Omental fat pad (tissue), 4 donors: ENCODE measurements around the gene ASRGL1. TPM values are rescaled to one million over a fixed set of nuclear protein-coding genes. Genes with fewer than 3 reads are reported as not detected.

Experiments
- ATAC-seq: fragments of 150-250 bp; one replicate; pipeline ENCODE4 v1.9.1; 2016; ENCODE audit warnings: mild to moderate bottlenecking, moderate library complexity; ENCODE audit not compliant: low FRiP score
- DNase-seq: peaks from one replicate; pipeline ENCODE4 v3.0.0-alpha.2; 2019; ENCODE audit warnings: low spot score
- CTCF ChIP-seq, 3 donors: fragments of 450-650 bp; IDR thresholded peaks; one replicate each; pipeline ENCODE4 v1.5.1; 2016 to 2017; ENCODE audit warnings: antibody characterized with exemption in 3 of 3, mild to moderate bottlenecking in 3 of 3, moderate library complexity in 2 of 3
- total RNA-seq, 4 donors: library from RNA; depleted of rRNA; stranded (reverse); fragments of >200 nt; gene quantifications; one replicate each; pipeline ENCODE4 v1.1.0, GENCODE V29; 2016

Gene ASRGL1
- total RNA-seq, 4 donors from 2014 or later = 7.1 to 57.9 (median 31.3) TPM

- no peak for ATAC-seq
- no peak for DNase-seq
- TF ChIP-seq CTCF (IDR thresholded peaks at IDR 0.05) = no peak
Measured at GRCh38 chr11:62428871-62429560, 91.8 kb downstream of the ASRGL1 start.

- TF ChIP-seq CTCF (IDR thresholded peaks at IDR 0.05) = no peak
- ATAC-seq = no peak
- no peak for DNase-seq
Measured at GRCh38 chr11:62430425-62430824, 93.2 kb downstream of the ASRGL1 start.

- ATAC-seq (peak; percentile 47), DNase-seq (no peak)
- TF ChIP-seq CTCF (IDR thresholded peaks at IDR 0.05) = no peak
Measured at GRCh38 chr11:62431171-62431901, 94.1 kb downstream of the ASRGL1 start.

GRCh38 chr11:62432695-62433094, 95.4 kb downstream of the ASRGL1 start:
- DNase-seq (no peak), ATAC-seq (no peak)
- TF ChIP-seq CTCF (IDR thresholded peaks at IDR 0.05) = no peak

- DNase-seq (no peak), ATAC-seq (no peak)
- no peak for TF ChIP-seq CTCF (IDR thresholded peaks at IDR 0.05)
Measured at GRCh38 chr11:62433141-62433903, 96.1 kb downstream of the ASRGL1 start.

- ATAC-seq (no peak), DNase-seq (no peak)
- no peak for TF ChIP-seq CTCF (IDR thresholded peaks at IDR 0.05)
Measured at GRCh38 chr11:62433904-62434276, 96.6 kb downstream of the ASRGL1 start.
